HepG2 (cell line): ENCODE results near the gene NBR1. TPM values are rescaled to one million over a fixed set of nuclear protein-coding genes. Genes with fewer than 3 reads are reported as not detected.

ENCODE experiments used
- CCDC6 ChIP-seq: sonication (generic); formaldehyde crosslinking; IDR thresholded peaks from 2 replicates; pipeline ENCODE4 v1.8.1; 2022; ENCODE audit warnings: mild to moderate bottlenecking, missing genetic modification reagents, moderate library complexity
- JUN ChIP-seq: sonication (generic); formaldehyde crosslinking; IDR thresholded peaks from 2 replicates; pipeline ENCODE4 v1.4.0; 2020; ENCODE audit warnings: mild to moderate bottlenecking, missing genetic modification reagents
- NR3C1 ChIP-seq: sonication (generic); formaldehyde crosslinking; IDR thresholded peaks from 2 replicates; pipeline ENCODE4 v1.4.0; 2020; ENCODE audit warnings: missing genetic modification reagents
- PCBP1 ChIP-seq: fragments of 200-400 bp; formaldehyde crosslinking; IDR thresholded peaks from 2 replicates; pipeline ENCODE4 v1.6.1; 2017; ENCODE audit warnings: mild to moderate bottlenecking, low read depth, low read length, borderline replicate concordance
- SKI ChIP-seq: fragments of 450-650 bp; IDR thresholded peaks from one replicate; pipeline ENCODE4 v1.6.1; 2018; ENCODE audit warnings: mild to moderate bottlenecking; ENCODE audit not compliant: partially characterized antibody
- SRY ChIP-seq: sonication (generic); formaldehyde crosslinking; IDR thresholded peaks from 2 replicates; pipeline ENCODE4 v1.8.0; 2022; ENCODE audit warnings: mild to moderate bottlenecking, missing genetic modification reagents
- TCF12 ChIP-seq, 2 experiments: fragments of 450-650 bp in 1 of 2; sonication (generic) in 1 of 2; formaldehyde crosslinking in 1 of 2; IDR thresholded peaks; 2 replicates each; pipeline versions ENCODE4 v1.6.1 to v1.8.0; 2017 to 2022; ENCODE audit warnings: antibody characterized with exemption in 1 of 2, mild to moderate bottlenecking in 1 of 2, missing genetic modification reagents in 1 of 2, moderate library complexity in 1 of 2
- XBP1 ChIP-seq: sonication (generic); formaldehyde crosslinking; IDR thresholded peaks from 2 replicates; pipeline ENCODE4 v1.5.0; 2020; ENCODE audit warnings: missing genetic modification reagents
- ZBTB7B ChIP-seq: sonication (generic); formaldehyde crosslinking; IDR thresholded peaks from 2 replicates; pipeline ENCODE4 v1.4.0; 2020; ENCODE audit warnings: missing genetic modification reagents
- ZNF138 ChIP-seq: sonication (generic); formaldehyde crosslinking; IDR thresholded peaks from 2 replicates; pipeline ENCODE4 v1.5.0; 2020; ENCODE audit warnings: mild to moderate bottlenecking, low read depth, missing genetic modification reagents
- ZNF547 ChIP-seq: sonication (generic); formaldehyde crosslinking; IDR thresholded peaks from 2 replicates; pipeline ENCODE4 v1.5.1; 2020; ENCODE audit warnings: mild to moderate bottlenecking, missing genetic modification reagents
- ZNF615 ChIP-seq: sonication (generic); formaldehyde crosslinking; IDR thresholded peaks from 2 replicates; pipeline ENCODE4 v1.5.0; 2020; ENCODE audit warnings: mild to moderate bottlenecking, missing genetic modification reagents, borderline replicate concordance
- polyA plus RNA-seq, 8 experiments: library from polyadenylated mRNA; depleted of rRNA in 3 of 8; stranded (reverse) in 7 of 8; unstranded in 1 of 8; fragments of >200 nt; fragmentation: Illumina TruSeq in 4 of 8; extraction: Trizol in 4 of 8; gene quantifications; 2 replicates each; pipeline versions ENCODE4 v1.2.1 to v1.2.3, GENCODE V29; 2011 to 2016; ENCODE audit warnings: low read depth in 4 of 8, missing spikeins in 1 of 8, mixed read lengths in 1 of 8; ENCODE audit not compliant: insufficient read depth in 1 of 8
- total RNA-seq, 5 experiments: library from RNA; depleted of rRNA; stranded (reverse); fragments of >200 nt; fragmentation: Illumina TruSeq; extraction: Trizol; gene quantifications; 2 replicates each; pipeline ENCODE4 v1.2.3, GENCODE V29; 2016; ENCODE audit warnings: low read depth in 1 of 5
- TF ChIP-seq, protein P1 (sequence below): sonication (generic); formaldehyde crosslinking; IDR thresholded peaks from 2 replicates; pipeline ENCODE4 v1.5.0; 2020; ENCODE audit warnings: mild to moderate bottlenecking, missing genetic modification reagents
- TF ChIP-seq, protein P2 (sequence below), 2 experiments: sonication (generic) in 1 of 2; formaldehyde crosslinking in 1 of 2; IDR thresholded peaks; 2 replicates each; pipeline versions ENCODE4 v1.5.1 to v1.6.1; 2011 to 2020; ENCODE audit warnings: borderline replicate concordance in 1 of 2, low read depth in 1 of 2, low read length in 1 of 2, mild to moderate bottlenecking in 1 of 2, missing genetic modification reagents in 1 of 2, moderate library complexity in 1 of 2
- TF ChIP-seq, protein P3 (sequence below): sonication (generic); formaldehyde crosslinking; IDR thresholded peaks from 2 replicates; pipeline ENCODE4 v1.9.0; 2021; ENCODE audit warnings: missing genetic modification reagents, borderline replicate concordance
- TF ChIP-seq, protein P4 (sequence below): sonication (generic); formaldehyde crosslinking; IDR thresholded peaks from 2 replicates; pipeline ENCODE4 v1.4.0; 2020; ENCODE audit warnings: missing genetic modification reagents, borderline replicate concordance
- TF ChIP-seq, protein P5 (sequence below): sonication (generic); formaldehyde crosslinking; IDR thresholded peaks from 2 replicates; pipeline ENCODE4 v1.4.0; 2020; ENCODE audit warnings: missing genetic modification reagents; ENCODE audit errors: not compliant biosample characterization

Gene NBR1
- total and polyA plus RNA-seq, 2 of the 13 experiments (the other 11 are each of a cell fraction or from before 2014, with no cell fraction given) = 51.7 to 121 TPM

DNA sequence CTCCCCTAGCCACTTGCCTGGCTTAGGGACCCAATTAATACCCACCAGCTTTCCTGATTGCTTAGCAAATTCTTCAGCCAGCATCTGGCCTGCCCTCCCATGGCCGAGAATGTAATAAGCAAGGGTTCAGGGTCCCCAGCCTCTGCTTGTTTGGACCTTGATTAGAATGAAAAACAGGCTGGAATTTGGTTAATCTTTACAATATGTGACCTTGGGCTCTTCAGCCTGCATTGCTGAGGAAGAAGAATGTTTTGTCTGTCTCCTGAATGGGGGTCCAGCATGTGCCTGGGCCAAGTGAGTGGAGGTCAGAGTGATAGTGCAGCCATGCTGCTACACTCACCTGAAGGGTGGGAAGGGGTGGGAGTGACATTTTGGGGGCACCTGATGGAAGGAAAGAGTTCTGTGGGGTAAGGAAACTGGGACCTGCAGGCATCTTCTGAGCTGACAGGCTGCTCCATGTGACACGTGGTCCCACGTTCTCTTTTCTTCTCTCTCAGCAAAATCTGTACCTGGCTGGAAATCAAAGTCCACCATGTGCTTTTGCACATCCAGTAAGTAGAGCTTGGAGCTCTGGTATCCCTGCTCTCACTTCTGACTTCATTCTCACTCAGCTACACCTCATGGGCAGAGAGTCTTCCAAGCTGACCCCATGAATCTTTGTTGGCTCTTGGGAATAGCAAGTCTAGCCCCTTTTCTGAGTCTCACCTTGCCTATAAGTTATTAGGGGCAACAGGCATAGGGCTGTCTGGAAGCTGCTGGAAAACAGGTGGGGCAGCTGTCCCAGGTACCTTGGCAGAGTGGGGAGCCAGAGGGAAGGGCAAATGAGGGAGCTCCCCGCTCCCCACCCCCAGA, 46.0 kb downstream of the NBR1 start (continued):
- TF ChIP-seq, protein P1, sequence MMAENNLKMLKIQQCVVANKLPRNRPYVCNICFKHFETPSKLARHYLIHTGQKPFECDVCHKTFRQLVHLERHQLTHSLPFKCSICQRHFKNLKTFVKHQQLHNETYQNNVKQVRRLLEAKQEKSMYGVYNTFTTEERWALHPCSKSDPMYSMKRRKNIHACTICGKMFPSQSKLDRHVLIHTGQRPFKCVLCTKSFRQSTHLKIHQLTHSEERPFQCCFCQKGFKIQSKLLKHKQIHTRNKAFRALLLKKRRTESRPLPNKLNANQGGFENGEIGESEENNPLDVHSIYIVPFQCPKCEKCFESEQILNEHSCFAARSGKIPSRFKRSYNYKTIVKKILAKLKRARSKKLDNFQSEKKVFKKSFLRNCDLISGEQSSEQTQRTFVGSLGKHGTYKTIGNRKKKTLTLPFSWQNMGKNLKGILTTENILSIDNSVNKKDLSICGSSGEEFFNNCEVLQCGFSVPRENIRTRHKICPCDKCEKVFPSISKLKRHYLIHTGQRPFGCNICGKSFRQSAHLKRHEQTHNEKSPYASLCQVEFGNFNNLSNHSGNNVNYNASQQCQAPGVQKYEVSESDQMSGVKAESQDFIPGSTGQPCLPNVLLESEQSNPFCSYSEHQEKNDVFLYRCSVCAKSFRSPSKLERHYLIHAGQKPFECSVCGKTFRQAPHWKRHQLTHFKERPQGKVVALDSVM (CRISPR knock-in tag) = peak; percentile 63; the same call in 1 of the 2 replicates
- no peak for TF ChIP-seq PCBP1
- TF ChIP-seq, protein P2, sequence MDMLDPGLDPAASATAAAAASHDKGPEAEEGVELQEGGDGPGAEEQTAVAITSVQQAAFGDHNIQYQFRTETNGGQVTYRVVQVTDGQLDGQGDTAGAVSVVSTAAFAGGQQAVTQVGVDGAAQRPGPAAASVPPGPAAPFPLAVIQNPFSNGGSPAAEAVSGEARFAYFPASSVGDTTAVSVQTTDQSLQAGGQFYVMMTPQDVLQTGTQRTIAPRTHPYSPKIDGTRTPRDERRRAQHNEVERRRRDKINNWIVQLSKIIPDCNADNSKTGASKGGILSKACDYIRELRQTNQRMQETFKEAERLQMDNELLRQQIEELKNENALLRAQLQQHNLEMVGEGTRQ (IDR thresholded peaks at IDR 0.05; ENCODE audit: low read depth, low read length) = peak; percentile 80
- TF ChIP-seq, protein P2 (CRISPR knock-in tag; IDR thresholded peaks at IDR 0.05; ENCODE audit: borderline replicate concordance) = peak; percentile 75
- peak; percentile 96 for TF ChIP-seq ZBTB7B (CRISPR knock-in tag)
- no peak for TF ChIP-seq NR3C1 (CRISPR knock-in tag)
- TF ChIP-seq, protein P3, sequence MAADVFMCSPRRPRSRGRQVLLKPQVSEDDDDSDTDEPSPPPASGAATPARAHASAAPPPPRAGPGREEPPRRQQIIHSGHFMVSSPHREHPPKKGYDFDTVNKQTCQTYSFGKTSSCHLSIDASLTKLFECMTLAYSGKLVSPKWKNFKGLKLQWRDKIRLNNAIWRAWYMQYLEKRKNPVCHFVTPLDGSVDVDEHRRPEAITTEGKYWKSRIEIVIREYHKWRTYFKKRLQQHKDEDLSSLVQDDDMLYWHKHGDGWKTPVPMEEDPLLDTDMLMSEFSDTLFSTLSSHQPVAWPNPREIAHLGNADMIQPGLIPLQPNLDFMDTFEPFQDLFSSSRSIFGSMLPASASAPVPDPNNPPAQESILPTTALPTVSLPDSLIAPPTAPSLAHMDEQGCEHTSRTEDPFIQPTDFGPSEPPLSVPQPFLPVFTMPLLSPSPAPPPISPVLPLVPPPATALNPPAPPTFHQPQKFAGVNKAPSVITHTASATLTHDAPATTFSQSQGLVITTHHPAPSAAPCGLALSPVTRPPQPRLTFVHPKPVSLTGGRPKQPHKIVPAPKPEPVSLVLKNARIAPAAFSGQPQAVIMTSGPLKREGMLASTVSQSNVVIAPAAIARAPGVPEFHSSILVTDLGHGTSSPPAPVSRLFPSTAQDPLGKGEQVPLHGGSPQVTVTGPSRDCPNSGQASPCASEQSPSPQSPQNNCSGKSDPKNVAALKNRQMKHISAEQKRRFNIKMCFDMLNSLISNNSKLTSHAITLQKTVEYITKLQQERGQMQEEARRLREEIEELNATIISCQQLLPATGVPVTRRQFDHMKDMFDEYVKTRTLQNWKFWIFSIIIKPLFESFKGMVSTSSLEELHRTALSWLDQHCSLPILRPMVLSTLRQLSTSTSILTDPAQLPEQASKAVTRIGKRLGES (CRISPR knock-in tag) = peak; percentile 74; the same call in 1 of the 2 replicates
- 0 out of 2 replicates have a peak, but pooled peaks have one; percentile 35 for TF ChIP-seq ZNF547 (CRISPR knock-in tag)
- peak; percentile 26; the same call in 1 of the 2 replicates for TF ChIP-seq XBP1
- TF ChIP-seq CCDC6 (CRISPR knock-in tag) = no peak
- TF ChIP-seq, protein P4, sequence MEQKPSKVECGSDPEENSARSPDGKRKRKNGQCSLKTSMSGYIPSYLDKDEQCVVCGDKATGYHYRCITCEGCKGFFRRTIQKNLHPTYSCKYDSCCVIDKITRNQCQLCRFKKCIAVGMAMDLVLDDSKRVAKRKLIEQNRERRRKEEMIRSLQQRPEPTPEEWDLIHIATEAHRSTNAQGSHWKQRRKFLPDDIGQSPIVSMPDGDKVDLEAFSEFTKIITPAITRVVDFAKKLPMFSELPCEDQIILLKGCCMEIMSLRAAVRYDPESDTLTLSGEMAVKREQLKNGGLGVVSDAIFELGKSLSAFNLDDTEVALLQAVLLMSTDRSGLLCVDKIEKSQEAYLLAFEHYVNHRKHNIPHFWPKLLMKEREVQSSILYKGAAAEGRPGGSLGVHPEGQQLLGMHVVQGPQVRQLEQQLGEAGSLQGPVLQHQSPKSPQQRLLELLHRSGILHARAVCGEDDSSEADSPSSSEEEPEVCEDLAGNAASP (CRISPR knock-in tag) = peak; percentile 46; the same call in 1 of the 2 replicates
- TF ChIP-seq ZNF138 (CRISPR knock-in tag) = 0 out of 2 replicates have a peak, but pooled peaks have one; percentile 58
- peak; percentile 57 for TF ChIP-seq SKI
- TF ChIP-seq TCF12 (IDR thresholded peaks at IDR 0.05) = no peak
- no peak; the same call in 1 of the 2 replicates for TF ChIP-seq TCF12 (CRISPR knock-in tag; IDR thresholded peaks at IDR 0.05)
- peak; percentile 90; the same call in 1 of the 2 replicates for TF ChIP-seq SRY (CRISPR knock-in tag)
- TF ChIP-seq, protein P5, sequence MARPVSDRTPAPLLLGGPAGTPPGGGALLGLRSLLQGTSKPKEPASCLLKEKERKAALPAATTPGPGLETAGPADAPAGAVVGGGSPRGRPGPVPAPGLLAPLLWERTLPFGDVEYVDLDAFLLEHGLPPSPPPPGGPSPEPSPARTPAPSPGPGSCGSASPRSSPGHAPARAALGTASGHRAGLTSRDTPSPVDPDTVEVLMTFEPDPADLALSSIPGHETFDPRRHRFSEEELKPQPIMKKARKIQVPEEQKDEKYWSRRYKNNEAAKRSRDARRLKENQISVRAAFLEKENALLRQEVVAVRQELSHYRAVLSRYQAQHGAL (CRISPR knock-in tag) = no peak
- TF ChIP-seq ZNF615 (CRISPR knock-in tag) = no peak; the same call in none of the 2 replicates
- TF ChIP-seq JUN (CRISPR knock-in tag) = peak; percentile 30; the same call in 1 of the 2 replicates
